ENCODE data around the gene STRN3.

Gene STRN3

DNA sequence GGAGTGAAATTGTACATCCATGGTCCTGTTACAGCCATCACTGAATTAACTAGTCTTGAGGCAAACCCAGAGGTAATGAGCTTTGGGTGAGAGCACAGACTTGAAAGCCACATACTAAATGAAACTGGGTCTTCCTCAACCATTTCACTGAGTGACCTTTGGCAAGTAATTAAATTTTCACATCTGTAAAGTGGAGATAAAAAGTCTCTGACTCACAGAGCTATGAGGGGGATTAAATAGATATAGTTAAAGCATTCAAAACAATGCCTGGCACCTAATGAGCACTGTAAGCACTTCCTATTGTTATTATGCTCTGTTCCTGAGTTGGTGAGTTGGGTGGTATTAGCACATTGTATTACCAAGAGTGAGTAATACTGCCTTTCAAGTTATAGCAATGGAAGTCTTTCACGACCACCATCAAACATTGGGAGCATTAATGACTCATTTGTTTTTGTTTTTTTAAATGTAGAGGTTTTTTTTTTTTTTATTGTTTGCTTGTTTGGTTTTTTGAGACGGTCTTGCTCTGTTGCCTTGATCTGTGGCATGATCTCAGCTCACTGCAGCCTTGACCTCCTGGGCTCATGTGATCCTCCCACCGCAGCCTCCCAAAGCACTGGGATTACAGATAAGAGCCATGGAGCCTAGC lies 12.5 kb upstream of the STRN3 start:
- DNase-seq (ENCODE audit: low read depth) = peak; percentile 23
- H3K4me3 ChIP-seq (ENCODE audit: low read depth, low read length) = no peak overlapping the region
- TF ChIP-seq MYC (IDR thresholded peaks at IDR 0.05; ENCODE audit: low read depth, low read length) (no peak), POLR2A (IDR thresholded peaks at IDR 0.05; ENCODE audit: extremely low read depth, insufficient read length) (no peak)
- TF ChIP-seq, protein P1, sequence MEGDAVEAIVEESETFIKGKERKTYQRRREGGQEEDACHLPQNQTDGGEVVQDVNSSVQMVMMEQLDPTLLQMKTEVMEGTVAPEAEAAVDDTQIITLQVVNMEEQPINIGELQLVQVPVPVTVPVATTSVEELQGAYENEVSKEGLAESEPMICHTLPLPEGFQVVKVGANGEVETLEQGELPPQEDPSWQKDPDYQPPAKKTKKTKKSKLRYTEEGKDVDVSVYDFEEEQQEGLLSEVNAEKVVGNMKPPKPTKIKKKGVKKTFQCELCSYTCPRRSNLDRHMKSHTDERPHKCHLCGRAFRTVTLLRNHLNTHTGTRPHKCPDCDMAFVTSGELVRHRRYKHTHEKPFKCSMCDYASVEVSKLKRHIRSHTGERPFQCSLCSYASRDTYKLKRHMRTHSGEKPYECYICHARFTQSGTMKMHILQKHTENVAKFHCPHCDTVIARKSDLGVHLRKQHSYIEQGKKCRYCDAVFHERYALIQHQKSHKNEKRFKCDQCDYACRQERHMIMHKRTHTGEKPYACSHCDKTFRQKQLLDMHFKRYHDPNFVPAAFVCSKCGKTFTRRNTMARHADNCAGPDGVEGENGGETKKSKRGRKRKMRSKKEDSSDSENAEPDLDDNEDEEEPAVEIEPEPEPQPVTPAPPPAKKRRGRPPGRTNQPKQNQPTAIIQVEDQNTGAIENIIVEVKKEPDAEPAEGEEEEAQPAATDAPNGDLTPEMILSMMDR (IDR thresholded peaks at IDR 0.05; ENCODE audit: low read depth, low read length) = no peak

DNA sequence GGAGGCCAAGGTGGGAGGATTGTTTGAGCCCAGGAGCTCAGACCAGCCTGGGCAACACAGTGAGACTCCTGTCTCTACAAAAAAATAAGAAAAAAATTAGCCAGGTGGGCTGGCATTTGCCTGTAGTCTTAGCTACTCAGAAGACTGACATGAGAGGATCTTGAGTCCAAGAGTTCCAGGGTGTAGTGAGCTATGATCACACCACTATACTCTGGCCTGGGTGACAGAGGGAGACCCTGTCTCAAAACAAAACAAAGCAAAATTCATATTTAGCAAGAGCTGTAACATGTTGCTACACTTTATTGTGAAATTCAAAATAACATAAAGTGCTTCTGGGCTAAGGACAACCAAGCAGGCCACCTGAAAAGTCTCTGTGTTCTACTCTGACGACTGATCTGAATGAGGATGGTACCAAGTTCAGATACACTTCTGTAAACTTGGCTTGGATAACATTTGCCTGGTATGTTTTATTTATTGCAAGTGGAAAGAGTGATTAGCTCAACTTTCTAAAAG lies 11.6 kb upstream of the STRN3 start:
- H3K4me3 ChIP-seq (ENCODE audit: low read depth, low read length) = no peak overlapping the region
- TF ChIP-seq POLR2A (IDR thresholded peaks at IDR 0.05; ENCODE audit: extremely low read depth, insufficient read length) = no peak
- TF ChIP-seq, protein P2, sequence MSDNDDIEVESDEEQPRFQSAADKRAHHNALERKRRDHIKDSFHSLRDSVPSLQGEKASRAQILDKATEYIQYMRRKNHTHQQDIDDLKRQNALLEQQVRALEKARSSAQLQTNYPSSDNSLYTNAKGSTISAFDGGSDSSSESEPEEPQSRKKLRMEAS (IDR thresholded peaks at IDR 0.05; ENCODE audit: low read depth, low read length) = no peak
- no peak for TF ChIP-seq MYC (IDR thresholded peaks at IDR 0.05; ENCODE audit: low read depth, low read length)
- TF ChIP-seq, protein P1 (IDR thresholded peaks at IDR 0.05; ENCODE audit: low read depth, low read length) = no peak
- DNase-seq (ENCODE audit: low read depth) = no peak

DNA sequence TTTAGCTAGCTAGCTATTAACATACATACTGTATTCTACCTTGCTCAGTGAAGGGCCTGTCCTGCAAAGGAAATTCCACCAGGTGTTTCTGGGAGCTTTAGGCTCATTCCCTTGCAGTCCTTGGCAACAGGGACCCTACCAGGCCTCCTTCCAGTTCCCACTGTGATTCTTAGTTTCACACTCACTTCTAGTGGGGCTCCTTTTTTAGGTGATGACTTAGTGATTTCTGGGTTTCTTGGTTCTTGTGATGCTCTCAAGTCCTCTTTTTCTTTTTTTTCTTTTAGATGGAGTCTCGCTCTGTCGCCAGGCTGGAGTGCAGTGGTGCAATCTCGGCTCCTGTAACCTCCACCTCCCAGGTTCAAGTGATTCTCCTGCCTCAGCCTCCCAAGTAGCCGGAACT lies 10.4 kb upstream of the STRN3 start:
- TF ChIP-seq MYC (IDR thresholded peaks at IDR 0.05; ENCODE audit: low read depth, low read length) (no peak), POLR2A (IDR thresholded peaks at IDR 0.05; ENCODE audit: extremely low read depth, insufficient read length) (no peak)
- TF ChIP-seq, protein P2 (IDR thresholded peaks at IDR 0.05; ENCODE audit: low read depth, low read length) = no peak
- TF ChIP-seq, protein P1 (IDR thresholded peaks at IDR 0.05; ENCODE audit: low read depth, low read length) = no peak
- no peak overlapping the region for H3K4me3 ChIP-seq (ENCODE audit: low read depth, low read length)
- no peak for DNase-seq (ENCODE audit: low read depth)

DNA sequence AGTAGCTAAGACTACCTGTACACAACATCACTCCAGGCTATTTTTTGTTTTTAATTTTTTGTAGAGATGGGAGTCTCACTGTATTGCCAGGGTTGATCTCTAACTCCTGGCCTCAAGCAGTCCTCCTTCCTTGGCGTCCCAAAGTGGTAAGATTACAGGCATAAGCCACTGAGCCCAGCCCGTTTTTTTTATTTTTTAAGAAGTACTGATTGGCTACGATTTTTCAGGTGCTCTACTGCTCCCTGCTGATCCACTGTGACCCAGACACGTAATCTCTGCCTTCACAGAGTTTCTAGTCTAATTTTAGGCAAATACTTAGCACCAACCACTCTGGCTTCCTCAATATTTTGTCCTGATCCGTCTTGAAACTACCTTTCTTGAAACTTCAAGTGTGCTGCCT lies 4.3 kb upstream of the STRN3 start:
- TF ChIP-seq MYC (IDR thresholded peaks at IDR 0.05; ENCODE audit: low read depth, low read length) = no peak
- TF ChIP-seq, protein P2 (IDR thresholded peaks at IDR 0.05; ENCODE audit: low read depth, low read length) = no peak
- TF ChIP-seq POLR2A (IDR thresholded peaks at IDR 0.05; ENCODE audit: extremely low read depth, insufficient read length) = no peak
- TF ChIP-seq, protein P1 (IDR thresholded peaks at IDR 0.05; ENCODE audit: low read depth, low read length) = no peak
- no peak for DNase-seq (ENCODE audit: low read depth)
- no peak overlapping the region for H3K4me3 ChIP-seq (ENCODE audit: low read depth, low read length)

DNA sequence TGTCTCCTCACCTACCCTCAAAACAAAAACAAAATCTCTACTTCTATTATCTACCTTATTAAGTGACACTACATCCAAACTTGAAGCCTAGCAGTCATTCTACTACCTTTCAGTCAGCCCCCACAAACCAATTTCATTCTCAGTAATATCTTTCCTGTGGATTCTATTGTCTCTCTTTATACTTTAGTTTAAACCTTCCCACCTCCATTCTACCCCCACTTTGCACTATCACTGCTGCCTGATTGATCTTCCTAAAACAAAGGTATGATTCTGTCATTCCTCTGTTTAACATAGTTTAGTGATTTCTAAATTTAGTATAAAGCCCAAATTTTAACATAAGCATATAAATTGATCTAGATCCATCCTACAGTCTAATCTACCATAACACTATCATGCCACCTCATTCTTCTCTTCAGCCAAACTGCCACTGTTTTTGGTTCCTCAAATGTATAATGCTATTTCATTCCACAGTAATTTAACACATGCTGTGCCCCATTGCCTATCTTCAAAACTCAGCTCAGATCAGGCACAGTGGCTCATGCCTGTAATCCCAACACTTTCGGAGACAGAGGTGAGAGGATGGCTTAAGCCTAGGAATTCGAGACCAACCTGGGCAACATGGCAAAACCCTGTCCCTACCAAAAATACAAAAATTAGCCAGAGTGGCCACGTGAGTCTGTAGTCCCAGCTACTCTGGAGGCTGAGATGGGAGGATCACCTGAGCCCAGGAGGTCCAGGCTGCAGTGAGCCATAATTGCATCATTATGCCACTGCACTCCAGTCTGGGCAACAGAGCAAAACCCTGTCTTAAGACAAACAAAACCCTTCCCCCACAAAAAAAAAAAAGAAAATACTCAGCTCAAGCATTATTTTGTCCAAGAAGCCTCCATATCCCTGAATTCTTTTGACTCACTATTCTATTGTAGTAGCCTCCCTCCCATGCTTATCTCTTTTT lies 3.1 kb upstream of the STRN3 start:
- TF ChIP-seq, protein P1 (IDR thresholded peaks at IDR 0.05; ENCODE audit: low read depth, low read length) = no peak
- TF ChIP-seq, protein P2 (IDR thresholded peaks at IDR 0.05; ENCODE audit: low read depth, low read length) = no peak
- TF ChIP-seq POLR2A (IDR thresholded peaks at IDR 0.05; ENCODE audit: extremely low read depth, insufficient read length) = no peak
- no peak for TF ChIP-seq MYC (IDR thresholded peaks at IDR 0.05; ENCODE audit: low read depth, low read length)
- no peak overlapping the region for H3K4me3 ChIP-seq (ENCODE audit: low read depth, low read length)
- DNase-seq (ENCODE audit: low read depth) = no peak
